MCF 10A (cell line): ENCODE data around the gene LAMTOR4. TPM values are rescaled to one million over a fixed set of nuclear protein-coding genes. Genes with fewer than 3 reads are reported as not detected.

Experiments
- BruUV-seq: library from RNA; stranded (reverse); fragments of 400-500 nt; replicated peaks from 2 replicates; lab custom pipeline; 2021; lab: Mats Ljungman, UMichigan
- CTCF ChIA-PET: fragments of 300-600 bp; sonication (Branson Sonifier 250); formaldehyde crosslinking; extraction: SDS; loops from one replicate; lab custom pipeline; 2021; ENCODE audit warnings: antibody characterized with exemption, inconsistent platforms; lab: Yijun Ruan, JAX
- POLR2A ChIA-PET: fragments of 300-600, 350-650 bp; sonication (Branson Sonifier 250); formaldehyde crosslinking; extraction: SDS; loops from one replicate; lab custom pipeline; 2020; ENCODE audit warnings: antibody characterized with exemption, inconsistent platforms; lab: Yijun Ruan, JAX
- DNase-seq: peaks from one replicate; pipeline ENCODE4 v3.0.0-alpha.2; 2018; ENCODE audit not compliant: unreplicated experiment
- H3K27ac Mint-ChIP-seq: one replicate; pipeline ENCODE4 v1.8.0; 2022; ENCODE audit warnings: mild to moderate bottlenecking, low read depth, mixed read lengths; ENCODE audit not compliant: unreplicated experiment
- H3K27me3 Mint-ChIP-seq: one replicate; pipeline ENCODE4 v1.8.0; 2022; ENCODE audit warnings: mixed read lengths; ENCODE audit not compliant: insufficient read depth, unreplicated experiment
- H3K36me3 Mint-ChIP-seq: one replicate; pipeline ENCODE4 v1.8.0; 2022; ENCODE audit warnings: mild to moderate bottlenecking, moderate library complexity, mixed read lengths; ENCODE audit not compliant: insufficient read depth, unreplicated experiment
- H3K4me1 Mint-ChIP-seq: one replicate; pipeline ENCODE4 v1.8.0; 2022; ENCODE audit warnings: mixed read lengths; ENCODE audit not compliant: insufficient read depth, unreplicated experiment
- H3K4me3 Mint-ChIP-seq: one replicate; pipeline ENCODE4 v1.8.0; 2022; ENCODE audit warnings: mild to moderate bottlenecking, moderate library complexity, mixed read lengths; ENCODE audit not compliant: unreplicated experiment
- H3K9me3 Mint-ChIP-seq: one replicate; pipeline ENCODE4 v1.8.0; 2022; ENCODE audit warnings: mixed read lengths; ENCODE audit not compliant: unreplicated experiment
- CTCF ChIP-seq: fragments of 200-600 bp; IDR thresholded peaks from one replicate; pipeline ENCODE4 v1.8.0; 2022; ENCODE audit warnings: antibody characterized with exemption, mild to moderate bottlenecking; ENCODE audit not compliant: unreplicated experiment
- intact Hi-C: fragments of 100-400 bp; cut with micrococcal nuclease; formaldehyde crosslinking; loops from 2 replicates; pipeline ENCODE4 v1.14.1; 2022
- total RNA-seq: library from RNA; stranded (reverse); gene quantifications from 2 replicates; pipeline ENCODE4 v1.2.3, GENCODE V29; 2022

Gene LAMTOR4
- total RNA-seq, 1 experiment from 2014 or later, result 76.6 TPM

- H3K27me3 Mint-ChIP-seq, result no peaks in the 10 kb centered on the region
- peak overlapping the region; percentile 77 for H3K4me3 Mint-ChIP-seq
- no TSS peak for BruUV-seq
- intact Hi-C loops, result no loop called here
- ChIA-PET CTCF (interaction anchor here (0.7 to 1.2 kb wide), 3 partner anchors 26 to 399 kb away, joined by 3 to 4 read pairs (median 3); no protein-coding TSS in a partner anchor), POLR2A (interaction anchor here (0.8 to 5.5 kb wide), 4 partner anchors 8 to 57 kb away, joined by 4 to 58 read pairs (median 5); partner anchors contain the start of genes AP4M1, GAL3ST4 and LAMTOR4)
- DNase-seq, result no peak
- TF ChIP-seq CTCF, result no peak
- H3K4me1 Mint-ChIP-seq, result peaks cover 22% of the 10 kb centered on the region
- no peaks in the 10 kb centered on the region for H3K9me3 Mint-ChIP-seq
- H3K36me3 Mint-ChIP-seq, result peaks cover 21% of the 10 kb centered on the region
- H3K27ac Mint-ChIP-seq, result no peak overlapping the region
Observed at GRCh38 chr7:100159099-100159623, 10.4 kb downstream of the LAMTOR4 start.

- intact Hi-C loops, result no loop called here
- POLR2A ChIA-PET, result interaction anchor here (5.5 kb wide), 1 partner anchor 12 kb away, joined by 58 read pairs; the partner anchor contains the start of gene LAMTOR4
- Mint-ChIP-seq H3K4me1 (peaks cover 22% of the 10 kb centered on the region), H3K36me3 (peaks cover 21% of the 10 kb centered on the region), H3K27ac (no peak overlapping the region), H3K27me3 (no peaks in the 10 kb centered on the region), H3K4me3 (no peak overlapping the region), H3K9me3 (no peaks in the 10 kb centered on the region)
- BruUV-seq, result no TSS peak
- DNase-seq, result no peak
- CTCF ChIA-PET, result no interaction called here
- no peak for TF ChIP-seq CTCF
Observed at GRCh38 chr7:100160067-100160466, 11.3 kb downstream of the LAMTOR4 start.

- Mint-ChIP-seq H3K27ac (peak overlapping the region; percentile 22), H3K4me3 (no peak overlapping the region)
- intact Hi-C loops, result no loop called here
Observed at GRCh38 chr7:100163006-100163531, 14.4 kb downstream of the LAMTOR4 start.

More at GRCh38 chr7:100163006-100163531, 14.4 kb downstream of the LAMTOR4 start:
- peaks cover 5% of the 10 kb centered on the region for H3K36me3 Mint-ChIP-seq
- no peaks in the 10 kb centered on the region for H3K9me3 Mint-ChIP-seq
- H3K4me1 Mint-ChIP-seq, result peaks cover 13% of the 10 kb centered on the region
- DNase-seq, result peak; percentile 52
- peaks cover 24% of the 10 kb centered on the region for H3K27me3 Mint-ChIP-seq
- no peak for TF ChIP-seq CTCF
- CTCF ChIA-PET, result interaction anchor here (0.6 to 1.2 kb wide), 4 partner anchors 14 to 54 kb away, joined by 3 to 6 read pairs (median 4); no protein-coding TSS in a partner anchor
- POLR2A ChIA-PET, result interaction anchor here (0.6 to 1.7 kb wide), 7 partner anchors 9 to 172 kb away, joined by 3 to 11 read pairs (median 4); partner anchors contain the start of genes GPC2 and LAMTOR4
- no TSS peak for BruUV-seq
